ENCODE results near the gene DAPK2.

DNA sequence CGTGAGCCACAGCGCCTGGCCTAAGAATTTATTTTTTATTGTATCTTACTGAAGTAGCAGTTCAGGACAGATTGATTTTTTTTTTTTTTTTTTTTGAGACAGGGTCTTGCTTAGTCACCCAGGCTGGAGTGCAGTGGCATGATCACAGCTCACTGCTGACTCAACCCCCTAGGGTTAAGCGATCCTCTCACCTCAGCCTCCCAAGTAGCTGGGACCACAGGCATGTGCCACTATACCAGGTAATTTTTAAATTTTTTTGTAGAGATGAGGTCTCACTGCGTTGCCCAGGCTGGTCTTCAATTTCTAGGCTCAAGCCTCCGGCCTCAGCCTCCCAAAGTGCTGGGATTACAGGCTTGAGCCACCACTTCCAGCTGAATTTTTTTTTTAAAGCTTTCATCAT lies 112.8 kb downstream of the DAPK2 start:
- TF ChIP-seq, protein P1, sequence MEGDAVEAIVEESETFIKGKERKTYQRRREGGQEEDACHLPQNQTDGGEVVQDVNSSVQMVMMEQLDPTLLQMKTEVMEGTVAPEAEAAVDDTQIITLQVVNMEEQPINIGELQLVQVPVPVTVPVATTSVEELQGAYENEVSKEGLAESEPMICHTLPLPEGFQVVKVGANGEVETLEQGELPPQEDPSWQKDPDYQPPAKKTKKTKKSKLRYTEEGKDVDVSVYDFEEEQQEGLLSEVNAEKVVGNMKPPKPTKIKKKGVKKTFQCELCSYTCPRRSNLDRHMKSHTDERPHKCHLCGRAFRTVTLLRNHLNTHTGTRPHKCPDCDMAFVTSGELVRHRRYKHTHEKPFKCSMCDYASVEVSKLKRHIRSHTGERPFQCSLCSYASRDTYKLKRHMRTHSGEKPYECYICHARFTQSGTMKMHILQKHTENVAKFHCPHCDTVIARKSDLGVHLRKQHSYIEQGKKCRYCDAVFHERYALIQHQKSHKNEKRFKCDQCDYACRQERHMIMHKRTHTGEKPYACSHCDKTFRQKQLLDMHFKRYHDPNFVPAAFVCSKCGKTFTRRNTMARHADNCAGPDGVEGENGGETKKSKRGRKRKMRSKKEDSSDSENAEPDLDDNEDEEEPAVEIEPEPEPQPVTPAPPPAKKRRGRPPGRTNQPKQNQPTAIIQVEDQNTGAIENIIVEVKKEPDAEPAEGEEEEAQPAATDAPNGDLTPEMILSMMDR (IDR thresholded peaks at IDR 0.05), result no peak
- TF ChIP-seq POLR2A (IDR thresholded peaks at IDR 0.05), result no peak
